H9 (cell line): ENCODE measurements around the gene JAG1. TPM values are rescaled to one million over a fixed set of nuclear protein-coding genes. Genes with fewer than 3 reads are reported as not detected.

Source experiments
- DNase-seq: peaks from one replicate; pipeline ENCODE4 v3.0.0-alpha.2; 2017
- H2AFZ ChIP-seq: one replicate; pipeline ENCODE4 v1.6.1; 2013; ENCODE audit warnings: mild to moderate bottlenecking, low read length, control low read depth, moderate library complexity
- H2AK5ac ChIP-seq: 2 replicates; pipeline ENCODE4 v1.6.1; 2013; ENCODE audit warnings: low read length, control low read depth, mixed read lengths; ENCODE audit not compliant: insufficient read length
- H2BK120ac ChIP-seq: one replicate; pipeline ENCODE4 v1.6.1; 2013; ENCODE audit warnings: low read depth, mild to moderate bottlenecking, low read length, control low read depth, inconsistent platforms; ENCODE audit not compliant: poor library complexity, severe bottlenecking
- H2BK12ac ChIP-seq: 2 replicates; pipeline ENCODE4 v1.6.1; 2013; ENCODE audit warnings: low read length, control low read depth, mixed read lengths, low read depth; ENCODE audit not compliant: insufficient read length
- H2BK15ac ChIP-seq: 2 replicates; pipeline ENCODE4 v1.6.1; 2013; ENCODE audit warnings: low read depth, low read length, control low read depth
- H2BK20ac ChIP-seq: one replicate; pipeline ENCODE4 v1.6.1; 2013; ENCODE audit warnings: low read depth, mild to moderate bottlenecking, low read length, control low read depth, inconsistent platforms; ENCODE audit not compliant: poor library complexity, severe bottlenecking
- H2BK5ac ChIP-seq: 2 replicates; pipeline ENCODE4 v1.6.1; 2013; ENCODE audit warnings: low read length, control low read depth, mixed read lengths; ENCODE audit not compliant: insufficient read length
- H3K14ac ChIP-seq: 2 replicates; pipeline ENCODE4 v1.6.1; 2013; ENCODE audit warnings: low read length, control low read depth; ENCODE audit not compliant: insufficient read depth
- H3K18ac ChIP-seq: 2 replicates; pipeline ENCODE4 v1.6.1; 2013; ENCODE audit warnings: low read depth, mild to moderate bottlenecking, mixed read lengths, low read length, control low read depth; ENCODE audit not compliant: insufficient read length
- H3K23ac ChIP-seq: 2 replicates; pipeline ENCODE4 v1.6.1; 2013; ENCODE audit warnings: low read length, control low read depth, mixed read lengths, low read depth; ENCODE audit not compliant: insufficient read length
- H3K23me2 ChIP-seq: 2 replicates; pipeline ENCODE4 v1.6.1; 2013; ENCODE audit warnings: low read depth, mild to moderate bottlenecking, mixed read lengths, low read length, control low read depth; ENCODE audit not compliant: insufficient read length, poor library complexity, severe bottlenecking
- H3K27ac ChIP-seq: 2 replicates; pipeline ENCODE4 v1.5.1; 2013; ENCODE audit warnings: low read length, control low read depth, mixed read lengths, low read depth; ENCODE audit not compliant: insufficient read length
- H3K27me3 ChIP-seq: 2 replicates; pipeline ENCODE4 v1.6.1; 2013; ENCODE audit warnings: low read length, control low read depth, inconsistent platforms; ENCODE audit not compliant: insufficient read depth
- H3K4ac ChIP-seq: 2 replicates; pipeline ENCODE4 v1.6.1; 2013; ENCODE audit warnings: low read depth, mild to moderate bottlenecking, control low read depth, inconsistent platforms, low read length, moderate library complexity
- H3K4me1 ChIP-seq: 2 replicates; pipeline ENCODE4 v1.6.1; 2013; ENCODE audit warnings: low read length, control low read depth, inconsistent platforms; ENCODE audit not compliant: insufficient read depth
- H3K4me2 ChIP-seq: 2 replicates; pipeline ENCODE4 v1.6.1; 2013; ENCODE audit warnings: low read length, control low read depth, mixed read lengths; ENCODE audit not compliant: insufficient read length, insufficient read depth
- H3K56ac ChIP-seq: 2 replicates; pipeline ENCODE4 v1.6.1; 2013; ENCODE audit warnings: low read depth, mild to moderate bottlenecking, mixed read lengths, low read length, control low read depth; ENCODE audit not compliant: insufficient read length
- H3K79me1 ChIP-seq: 2 replicates; pipeline ENCODE4 v1.6.1; 2013; ENCODE audit warnings: low read depth, mild to moderate bottlenecking, moderate library complexity, low read length, control low read depth, inconsistent platforms; ENCODE audit not compliant: insufficient read depth, poor library complexity, severe bottlenecking
- H3K79me2 ChIP-seq: 2 replicates; pipeline ENCODE4 v1.6.1; 2013; ENCODE audit warnings: low read length, control low read depth, inconsistent platforms; ENCODE audit not compliant: insufficient read depth
- H3K9ac ChIP-seq: 2 replicates; pipeline ENCODE4 v1.6.1; 2013; ENCODE audit warnings: low read length, control low read depth, mixed read lengths; ENCODE audit not compliant: insufficient read length; ENCODE audit errors: extremely low read depth
- H3K9me3 ChIP-seq: one replicate; pipeline ENCODE4 v1.6.1; 2013; ENCODE audit warnings: low read depth, low read length, inconsistent platforms; ENCODE audit not compliant: control insufficient read depth
- H3T11ph ChIP-seq: one replicate; pipeline ENCODE4 v1.6.1; 2013; ENCODE audit warnings: mild to moderate bottlenecking, low read length, control low read depth, inconsistent platforms
- H4K20me1 ChIP-seq: one replicate; pipeline ENCODE4 v1.6.1; 2013; ENCODE audit not compliant: control insufficient read depth, insufficient read length, insufficient read depth
- H4K5ac ChIP-seq: 2 replicates; pipeline ENCODE4 v1.6.1; 2013; ENCODE audit warnings: low read depth, mild to moderate bottlenecking, mixed read lengths, low read length, control low read depth; ENCODE audit not compliant: insufficient read length
- H4K8ac ChIP-seq: replicated peaks from 2 replicates; pipeline ENCODE4 v1.6.1; 2013; ENCODE audit warnings: low read length, control low read depth, mixed read lengths, low read depth; ENCODE audit not compliant: insufficient read length
- H4K91ac ChIP-seq: 2 replicates; pipeline ENCODE4 v1.6.1; 2013; ENCODE audit warnings: low read depth, mild to moderate bottlenecking, moderate library complexity, mixed read lengths, low read length, control low read depth; ENCODE audit not compliant: insufficient read length
- H3K27ac Mint-ChIP-seq, 3 experiments: 2 replicates in 2 of 3; 3 replicates in 1 of 3; pipeline ENCODE4 v1.8.0; 2020 to 2021; ENCODE audit warnings: mixed read lengths in 3 of 3, mild to moderate bottlenecking in 1 of 3, moderate library complexity in 1 of 3
- H3K27me3 Mint-ChIP-seq: 2 replicates; pipeline ENCODE4 v1.8.0; 2021; ENCODE audit warnings: low read depth, mild to moderate bottlenecking, moderate library complexity, mixed read lengths
- H3K36me3 Mint-ChIP-seq, 3 experiments: 2 replicates in 2 of 3; 3 replicates in 1 of 3; pipeline ENCODE4 v1.8.0; 2020 to 2021; ENCODE audit warnings: low read depth in 3 of 3, mixed read lengths in 3 of 3; ENCODE audit not compliant: insufficient read depth in 1 of 3
- H3K4me1 Mint-ChIP-seq, 2 experiments: 2 replicates each; pipeline ENCODE4 v1.8.0; 2020; ENCODE audit warnings: mixed read lengths in 2 of 2
- H3K4me3 Mint-ChIP-seq, 2 experiments: 2 replicates in 1 of 2; 3 replicates in 1 of 2; pipeline ENCODE4 v1.8.0; 2020 to 2021; ENCODE audit warnings: mild to moderate bottlenecking in 2 of 2, mixed read lengths in 2 of 2, moderate library complexity in 1 of 2
- H3K9me3 Mint-ChIP-seq, 2 experiments: 2 replicates in 1 of 2; 3 replicates in 1 of 2; pipeline ENCODE4 v1.8.0; 2020; ENCODE audit warnings: mild to moderate bottlenecking in 2 of 2, mixed read lengths in 2 of 2, moderate library complexity in 1 of 2
- whole genome bisulfite sequencing: extraction: QIAGEN DNeasy Blood & Tissue Kit; methylation state at CpG from one replicate; pipeline ENCODE4 v1.1.7; 2013; ENCODE audit warnings: missing lambda C conversion rate, low lambda C conversion rate, mixed read lengths; ENCODE audit not compliant: insufficient read length; ENCODE audit errors: extremely low coverage; 5-methylcytosine and 5-hydroxymethylcytosine counted together
- total RNA-seq: library from RNA; stranded (reverse); gene quantifications from 2 replicates; pipeline ENCODE4 v1.2.1, GENCODE V29; 2021
- TF ChIP-seq, protein P1 (sequence below): fragments of 200-600 bp; sonication (generic); conservative IDR thresholded peaks from 3 replicates; pipeline ENCODE4 v1.8.0; 2021; ENCODE audit warnings: antibody characterized with exemption, mild to moderate bottlenecking

The JAG1 gene
- total RNA-seq, 1 experiment from 2014 or later: 58.1 TPM

DNA sequence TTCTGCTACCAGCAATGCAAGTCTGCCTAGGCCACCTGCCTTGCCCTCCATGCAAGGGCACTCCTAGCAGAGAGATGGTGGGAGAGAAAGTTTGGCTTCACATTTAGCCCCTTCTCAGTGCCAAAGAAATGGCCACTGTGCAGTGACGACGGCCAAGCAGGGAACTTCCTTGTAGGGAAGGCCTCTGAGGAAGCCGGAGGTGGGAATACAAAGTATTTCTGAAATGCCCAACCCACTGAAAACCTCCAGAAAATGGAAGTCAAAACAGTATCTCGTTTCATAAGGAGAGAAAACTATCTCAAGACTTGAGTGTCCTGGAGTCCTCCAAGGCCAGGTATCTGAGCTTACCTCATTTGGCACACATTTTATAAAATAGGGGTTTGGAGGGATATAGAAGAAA, 42.7 kb downstream of the JAG1 start:
- Mint-ChIP-seq H3K4me3 (no peak overlapping the region), H3K9me3 (no peaks in the 10 kb centered on the region), H3K36me3 (peaks cover 0 to 5% (median 0%) of the 10 kb centered on the region in 3 experiments; a peak in 1 of 7 replicates), H3K27me3 (peaks cover 6% of the 10 kb centered on the region), H3K27ac (no peak overlapping the region), H3K4me1 (peaks cover 81 to 84% of the 10 kb centered on the region in 2 experiments)
- H3K14ac ChIP-seq: no peak overlapping the region
- no peak overlapping the region for H2AK5ac ChIP-seq
- H3K23ac ChIP-seq: no peak overlapping the region
- H3K79me2 ChIP-seq: no peaks in the 10 kb centered on the region
- no peak overlapping the region for H2BK120ac ChIP-seq
- H3K79me1 ChIP-seq: no peaks in the 10 kb centered on the region
- no peak for DNase-seq
- H3K9me3 ChIP-seq: no peaks in the 10 kb centered on the region
- H3K18ac ChIP-seq: no peak overlapping the region
- H3K27ac ChIP-seq: no peak overlapping the region
- H3K27me3 ChIP-seq: no peaks in the 10 kb centered on the region
- no peak overlapping the region for H2BK20ac ChIP-seq
- H4K5ac ChIP-seq: no peak overlapping the region
- peaks cover 13% of the 10 kb centered on the region; the same call in 1 of the 2 replicates for H3K4me1 ChIP-seq
- no peaks in the 10 kb centered on the region for H3K23me2 ChIP-seq
- no peak overlapping the region for H3K4me2 ChIP-seq
- H2BK15ac ChIP-seq: no peak overlapping the region
- H3K56ac ChIP-seq: no peak overlapping the region
- no peaks in the 10 kb centered on the region for H4K20me1 ChIP-seq
- no CpG with 5 or more reads among the region's 4 CpGs for WGBS
- no peak overlapping the region for H2BK5ac ChIP-seq
- no peak overlapping the region for H4K91ac ChIP-seq
- H2BK12ac ChIP-seq: no peak overlapping the region
- H3K4ac ChIP-seq: no peak overlapping the region
- no peak overlapping the region for H4K8ac ChIP-seq
- no peak overlapping the region for H3T11ph ChIP-seq
- no peak overlapping the region for H2AFZ ChIP-seq
- H3K9ac ChIP-seq: no peak overlapping the region
- TF ChIP-seq, protein P1, sequence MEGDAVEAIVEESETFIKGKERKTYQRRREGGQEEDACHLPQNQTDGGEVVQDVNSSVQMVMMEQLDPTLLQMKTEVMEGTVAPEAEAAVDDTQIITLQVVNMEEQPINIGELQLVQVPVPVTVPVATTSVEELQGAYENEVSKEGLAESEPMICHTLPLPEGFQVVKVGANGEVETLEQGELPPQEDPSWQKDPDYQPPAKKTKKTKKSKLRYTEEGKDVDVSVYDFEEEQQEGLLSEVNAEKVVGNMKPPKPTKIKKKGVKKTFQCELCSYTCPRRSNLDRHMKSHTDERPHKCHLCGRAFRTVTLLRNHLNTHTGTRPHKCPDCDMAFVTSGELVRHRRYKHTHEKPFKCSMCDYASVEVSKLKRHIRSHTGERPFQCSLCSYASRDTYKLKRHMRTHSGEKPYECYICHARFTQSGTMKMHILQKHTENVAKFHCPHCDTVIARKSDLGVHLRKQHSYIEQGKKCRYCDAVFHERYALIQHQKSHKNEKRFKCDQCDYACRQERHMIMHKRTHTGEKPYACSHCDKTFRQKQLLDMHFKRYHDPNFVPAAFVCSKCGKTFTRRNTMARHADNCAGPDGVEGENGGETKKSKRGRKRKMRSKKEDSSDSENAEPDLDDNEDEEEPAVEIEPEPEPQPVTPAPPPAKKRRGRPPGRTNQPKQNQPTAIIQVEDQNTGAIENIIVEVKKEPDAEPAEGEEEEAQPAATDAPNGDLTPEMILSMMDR: no peak
